Fibroblast of skin of left quadriceps (primary cell): Measurements from ENCODE around the gene PRSS1.
"Not testable (repeated sequence)": the region's sequence is repeated elsewhere in the genome, so short reads cannot be mapped to it uniquely, and the experiment has no call there.

ENCODE experiments used
- DNase-seq, 2 experiments: peaks; one replicate each; pipeline ENCODE4 v3.0.0-alpha.2; 2013; ENCODE audit warnings: low read depth in 2 of 2

PRSS1 gene

DNA sequence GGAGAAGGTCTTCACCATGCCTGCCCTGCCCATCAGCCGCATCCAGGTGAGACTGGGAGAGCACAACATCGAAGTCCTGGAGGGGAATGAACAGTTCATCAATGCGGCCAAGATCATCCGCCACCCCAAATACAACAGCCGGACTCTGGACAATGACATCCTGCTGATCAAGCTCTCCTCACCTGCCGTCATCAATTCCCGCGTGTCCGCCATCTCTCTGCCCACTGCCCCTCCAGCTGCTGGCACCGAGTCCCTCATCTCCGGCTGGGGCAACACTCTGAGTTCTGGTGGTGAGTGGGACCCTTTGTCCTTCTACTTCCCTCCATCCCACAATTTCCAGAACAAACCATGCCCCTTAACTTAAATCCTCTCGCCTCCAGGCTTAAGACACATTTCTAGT is 24.0 kb downstream of the PRSS1 start:
- DNase-seq: no peak

DNA sequence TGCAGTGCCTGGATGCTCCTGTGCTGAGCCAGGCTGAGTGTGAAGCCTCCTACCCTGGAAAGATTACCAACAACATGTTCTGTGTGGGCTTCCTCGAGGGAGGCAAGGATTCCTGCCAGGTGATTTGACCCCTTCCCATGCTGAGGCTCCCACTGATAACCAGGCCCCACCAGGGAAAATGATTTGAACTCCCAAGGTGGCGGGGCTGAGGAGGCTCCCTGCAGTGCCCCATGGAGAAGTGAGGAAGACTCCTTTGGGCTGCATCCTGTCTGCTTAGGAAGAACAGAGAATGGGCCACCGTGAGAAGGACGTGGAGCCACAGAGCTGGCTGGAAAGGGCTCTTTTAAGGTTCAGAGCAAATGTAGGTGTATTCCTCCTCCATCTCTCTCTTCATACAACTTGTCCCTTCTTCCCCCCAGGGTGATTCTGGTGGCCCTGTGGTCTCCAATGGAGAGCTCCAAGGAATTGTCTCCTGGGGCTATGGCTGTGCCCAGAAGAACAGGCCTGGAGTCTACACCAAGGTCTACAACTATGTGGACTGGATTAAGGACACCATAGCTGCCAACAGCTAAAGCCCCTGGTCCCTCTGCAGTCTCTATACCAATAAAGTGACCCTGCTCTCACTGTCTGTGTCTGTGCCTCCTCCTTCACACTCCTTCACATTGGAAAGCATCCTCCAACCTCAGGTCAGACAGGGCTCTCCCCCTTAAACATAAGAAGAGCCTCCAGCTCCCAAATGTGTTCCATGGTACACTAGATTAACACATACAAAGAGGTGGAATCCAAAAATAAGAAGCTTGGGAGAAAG is 24.9 kb downstream of the PRSS1 start:
- DNase-seq: no peak

- DNase-seq: no peak
These were observed 25.6 kb downstream of the PRSS1 start for GRCh38 chr7:142774826-142775225.

GRCh38 chr7:142775351-142776115 is 26.3 kb downstream of the PRSS1 start:
- DNase-seq: not testable (repeated sequence)

DNA sequence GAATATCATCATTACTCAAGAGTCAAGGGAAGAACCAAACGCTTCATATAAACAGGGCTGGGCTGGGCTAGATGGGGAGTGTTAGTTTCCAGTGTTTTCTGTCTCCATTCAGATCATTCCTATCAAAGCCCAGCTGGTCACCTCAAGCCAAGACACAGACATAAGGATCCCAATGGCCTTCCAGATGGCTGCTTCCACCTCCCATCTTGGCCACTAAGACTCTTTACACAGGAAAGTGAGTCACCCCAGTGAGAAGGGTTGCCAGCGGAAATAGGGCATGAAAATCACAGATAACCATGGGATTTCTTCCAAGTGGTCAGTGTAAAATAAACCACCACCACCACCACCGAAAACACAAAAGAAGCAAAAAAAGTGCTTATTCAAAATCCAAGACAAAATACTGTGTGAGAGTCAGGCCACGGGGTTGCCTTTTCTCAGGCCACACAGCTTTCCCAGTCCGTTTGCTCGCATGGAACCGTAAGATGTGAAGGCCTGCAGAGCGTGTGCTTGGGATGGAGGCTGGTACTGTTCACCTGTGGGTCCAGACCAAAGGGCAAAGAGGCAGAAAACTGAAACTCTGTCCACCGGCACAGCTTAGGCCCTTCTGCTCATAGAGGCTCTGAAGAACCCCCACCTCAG is 27.1 kb downstream of the PRSS1 start:
- DNase-seq: no peak

DNA sequence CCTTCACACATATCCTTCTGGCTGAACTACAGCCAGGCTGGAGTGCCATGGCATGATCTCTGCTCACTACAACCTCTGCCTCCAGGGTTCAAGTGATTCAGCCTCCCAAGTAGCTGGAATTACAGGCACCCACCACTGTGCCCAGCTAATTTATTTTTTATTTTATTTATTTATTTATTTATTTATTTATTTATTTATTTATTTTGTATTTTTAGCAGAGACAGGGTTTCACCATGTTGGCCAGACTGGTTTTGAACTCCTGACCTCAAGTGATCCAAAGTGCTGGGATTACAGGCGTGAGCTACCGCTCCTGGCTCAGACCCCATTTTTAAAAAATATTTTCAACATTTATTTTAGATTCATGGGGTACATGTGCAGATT is 27.6 kb downstream of the PRSS1 start:
- not testable (repeated sequence) for DNase-seq

GRCh38 chr7:142777318-142777717 is 28.0 kb downstream of the PRSS1 start:
- no peak for DNase-seq

DNA sequence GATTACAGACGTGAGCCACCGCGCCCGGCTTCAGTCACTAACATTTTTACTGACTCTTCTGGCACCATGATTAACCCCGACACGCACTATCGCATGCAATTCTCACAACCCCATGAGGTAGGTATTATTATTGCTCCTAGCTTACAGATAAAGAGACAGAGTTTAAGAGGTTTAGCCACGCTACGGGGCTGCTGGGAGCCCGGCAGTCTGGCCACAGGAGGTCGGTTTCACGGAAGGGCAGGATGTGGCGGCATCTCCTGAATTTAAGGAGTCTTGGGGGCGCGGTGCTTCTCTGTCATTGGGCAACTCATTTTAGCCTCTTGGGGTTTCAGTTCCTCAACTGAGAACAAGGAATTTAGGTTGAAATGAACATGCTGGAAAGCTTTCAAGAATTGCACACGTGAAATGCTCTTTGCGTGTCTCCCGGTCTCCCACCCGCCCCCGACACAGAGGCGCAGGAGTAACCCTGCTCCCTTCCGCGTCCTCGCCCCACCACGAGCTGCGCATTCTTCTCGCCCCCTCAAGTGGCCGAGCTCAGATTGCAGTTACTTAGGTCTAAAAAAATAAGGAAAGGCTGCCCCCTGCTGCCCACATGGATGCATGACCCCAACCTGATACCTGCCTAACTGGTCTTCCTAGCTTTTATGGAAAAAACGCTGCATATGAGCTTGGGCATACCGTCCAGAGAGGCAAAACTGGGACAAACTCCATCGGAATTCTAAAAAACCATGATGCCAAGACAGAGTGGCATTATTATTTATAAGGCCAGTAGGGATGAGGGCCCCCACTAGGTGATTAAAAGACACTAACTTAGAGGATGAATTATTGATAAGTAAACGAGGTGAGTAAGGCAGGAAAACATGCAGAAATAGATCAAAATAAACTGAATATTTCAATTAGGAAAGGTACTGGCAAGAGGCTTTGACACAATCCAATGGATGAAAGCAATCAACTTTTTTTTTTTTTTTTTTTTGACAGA is 33.9 kb downstream of the PRSS1 start:
- DNase-seq: peak; percentile 75 to 78

GRCh38 chr7:142784096-142784495 is 34.8 kb downstream of the PRSS1 start:
- no peak for DNase-seq

DNA sequence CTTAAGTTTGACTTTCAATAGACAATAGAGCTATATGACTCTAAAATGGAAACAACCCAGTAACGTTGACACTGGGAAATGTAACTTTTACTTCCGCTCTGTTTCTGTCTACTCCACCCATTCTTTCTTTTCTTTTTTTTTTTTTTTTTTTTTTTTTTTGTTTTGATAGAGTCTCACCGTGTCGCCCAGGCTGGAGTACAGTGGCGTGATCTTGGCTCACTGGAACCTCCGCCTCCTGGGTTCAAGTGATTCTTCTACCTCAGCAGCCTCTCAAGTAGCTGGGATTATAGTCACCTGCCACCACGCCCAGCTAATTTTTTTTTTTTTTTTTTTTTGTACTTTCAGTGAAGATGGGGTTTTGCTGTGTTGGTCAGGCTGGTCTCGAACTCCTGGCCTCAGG is 35.4 kb downstream of the PRSS1 start:
- no peak for DNase-seq

- DNase-seq: no peak
These were observed 36.6 kb downstream of the PRSS1 start for GRCh38 chr7:142785841-142786250.

DNA sequence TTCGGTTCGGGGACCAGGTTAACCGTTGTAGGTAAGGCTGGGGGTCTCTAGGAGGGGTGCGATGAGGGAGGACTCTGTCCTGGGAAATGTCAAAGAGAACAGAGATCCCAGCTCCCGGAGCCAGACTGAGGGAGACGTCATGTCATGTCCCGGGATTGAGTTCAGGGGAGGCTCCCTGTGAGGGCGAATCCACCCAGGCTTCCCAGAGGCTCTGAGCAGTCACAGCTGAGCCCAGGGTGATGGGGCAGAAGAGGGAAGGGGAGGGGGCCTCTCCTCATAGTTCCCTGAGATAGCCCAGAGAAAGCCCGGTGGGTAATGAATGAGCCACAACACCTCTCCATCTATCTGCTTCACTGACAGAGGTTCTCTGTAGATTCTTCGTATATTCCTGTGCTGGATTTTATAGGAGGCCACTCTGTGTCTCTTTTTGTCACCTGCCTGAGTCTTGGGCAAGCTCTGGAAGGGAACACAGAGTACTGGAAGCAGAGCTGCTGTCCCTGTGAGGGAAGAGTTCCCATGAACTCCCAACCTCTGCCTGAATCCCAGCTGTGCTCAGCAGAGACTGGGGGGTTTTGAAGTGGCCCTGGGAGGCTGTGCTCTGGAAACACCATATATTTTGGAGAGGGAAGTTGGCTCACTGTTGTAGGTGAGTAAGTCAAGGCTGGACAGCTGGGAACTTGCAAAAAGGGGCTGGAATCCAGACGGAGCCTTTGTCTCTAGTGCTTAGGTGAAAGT is 37.9 kb downstream of the PRSS1 start:
- DNase-seq: no peak

DNA sequence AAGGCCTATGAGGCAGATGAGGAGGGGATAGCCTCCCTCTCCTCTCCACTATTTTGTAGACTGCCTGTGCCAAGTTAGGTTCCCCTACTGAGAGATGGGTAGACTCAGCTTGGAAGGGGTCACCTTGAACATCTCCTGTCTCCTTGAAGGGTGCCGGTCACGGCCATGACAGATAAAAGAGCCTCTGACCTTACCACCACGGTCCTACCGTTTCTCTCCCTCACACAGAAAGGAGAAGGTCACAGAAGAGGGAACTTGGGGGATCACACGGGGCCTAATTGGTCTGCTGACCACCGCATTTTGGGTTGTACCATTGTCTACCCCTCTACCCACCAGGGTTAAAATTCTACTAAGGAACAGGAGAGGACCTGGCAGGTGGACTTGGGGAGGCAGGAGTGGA is 38.5 kb downstream of the PRSS1 start:
- DNase-seq: no peak

GRCh38 chr7:142788303-142789289 is 39.3 kb downstream of the PRSS1 start:
- DNase-seq: no peak

- no peak for DNase-seq
These were observed 40.2 kb downstream of the PRSS1 start for GRCh38 chr7:142789441-142789840.

GRCh38 chr7:142790056-142790455 is 40.8 kb downstream of the PRSS1 start:
- no peak for DNase-seq

- no peak for DNase-seq
These were observed 41.3 kb downstream of the PRSS1 start for GRCh38 chr7:142790555-142790954.

- no peak for DNase-seq
These were observed 42.2 kb downstream of the PRSS1 start for GRCh38 chr7:142791502-142791901.

- no peak for DNase-seq
These were observed 42.9 kb downstream of the PRSS1 start for GRCh38 chr7:142792129-142792528.

GRCh38 chr7:142792593-142792992 is 43.3 kb downstream of the PRSS1 start:
- DNase-seq: no peak
